ENCODE results near the gene MYO3B.
A peak's percentile ranks its signal among the peaks of the same experiment; 100 is the strongest.
"Not testable (repeated sequence)": the region's sequence is repeated elsewhere in the genome, so short reads cannot be mapped to it uniquely, and the experiment has no call there.

MYO3B gene

GRCh38 chr2:170208967-170209366 is 31.0 kb downstream of the MYO3B start:
- no peaks in the 10 kb centered on the region for H3K36me3 Mint-ChIP-seq
- H3K27me3 Mint-ChIP-seq = peaks cover 8% of the 10 kb centered on the region
- ATAC-seq (ENCODE audit: low read depth) = no peak
- H3K27ac Mint-ChIP-seq = no peak overlapping the region
- H3K4me3 Mint-ChIP-seq = no peak overlapping the region
- H3K4me1 Mint-ChIP-seq = peaks cover 4% of the 10 kb centered on the region
- no peak for DNase-seq (ENCODE audit: low spot score in 2 of 2)
- peaks cover 2% of the 10 kb centered on the region for H3K9me3 Mint-ChIP-seq

DNA sequence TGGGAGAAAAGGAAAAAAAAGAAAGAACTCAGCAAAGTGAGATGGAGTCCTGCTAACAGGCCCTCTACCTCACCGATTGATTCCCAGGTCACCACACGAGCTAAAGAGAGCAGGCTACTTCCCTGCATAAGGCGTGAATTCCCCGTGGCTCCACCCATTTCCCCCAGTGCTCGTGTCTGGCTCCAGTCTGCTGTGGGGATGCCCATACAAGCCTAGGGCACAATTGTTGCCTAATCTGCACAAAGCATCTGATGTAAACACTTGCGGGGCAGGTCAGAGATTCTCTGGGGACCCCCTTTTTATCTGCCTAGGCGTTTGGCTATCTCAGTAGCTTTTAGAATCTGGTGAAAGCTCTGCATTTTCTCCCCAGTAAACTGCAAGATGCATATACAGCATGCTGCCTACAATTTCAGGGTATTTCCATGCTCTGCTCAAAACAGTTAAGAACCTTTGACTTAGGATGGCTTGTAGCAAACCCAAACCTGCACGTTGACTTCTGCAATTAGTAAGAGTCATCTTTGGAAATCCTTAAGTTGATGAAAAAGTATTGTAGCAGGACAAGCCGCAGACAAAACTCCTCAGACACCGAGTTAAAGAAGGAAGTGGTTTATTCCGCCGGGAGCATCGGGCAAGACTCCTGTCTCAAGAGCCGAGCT is 34.8 kb downstream of the MYO3B start:
- Mint-ChIP-seq H3K27ac (no peak overlapping the region), H3K27me3 (no peaks in the 10 kb centered on the region), H3K4me3 (peak overlapping the region; percentile 32), H3K36me3 (no peaks in the 10 kb centered on the region), H3K9me3 (peaks cover 2% of the 10 kb centered on the region), H3K4me1 (peaks cover 4% of the 10 kb centered on the region)
- ATAC-seq (ENCODE audit: low read depth) (no peak), DNase-seq (ENCODE audit: low spot score in 2 of 2) (no peak)

GRCh38 chr2:170213281-170213625 is 35.3 kb downstream of the MYO3B start:
- not testable (repeated sequence) for H3K36me3 Mint-ChIP-seq; ATAC-seq (ENCODE audit: low read depth); H3K27ac Mint-ChIP-seq; H3K27me3 Mint-ChIP-seq; DNase-seq (ENCODE audit: low spot score in 2 of 2); H3K4me1 Mint-ChIP-seq; H3K9me3 Mint-ChIP-seq
- H3K4me3 Mint-ChIP-seq = peak overlapping the region; percentile 32

GRCh38 chr2:170213651-170214050 is 35.7 kb downstream of the MYO3B start:
- Mint-ChIP-seq H3K4me1 (peaks cover 4% of the 10 kb centered on the region), H3K4me3 (no peak overlapping the region), H3K9me3 (peaks cover 2% of the 10 kb centered on the region), H3K27ac (no peak overlapping the region), H3K36me3 (no peaks in the 10 kb centered on the region), H3K27me3 (peaks cover 3% of the 10 kb centered on the region)
- DNase-seq (ENCODE audit: low spot score in 2 of 2) (no peak), ATAC-seq (ENCODE audit: low read depth) (no peak)

GRCh38 chr2:170214309-170214948 is 36.5 kb downstream of the MYO3B start:
- DNase-seq (ENCODE audit: low spot score in 2 of 2) (no peak), ATAC-seq (ENCODE audit: low read depth) (no peak)
- H3K36me3 Mint-ChIP-seq = no peaks in the 10 kb centered on the region
- H3K27me3 Mint-ChIP-seq = peaks cover 3% of the 10 kb centered on the region
- peaks cover 2% of the 10 kb centered on the region for H3K9me3 Mint-ChIP-seq
- H3K4me1 Mint-ChIP-seq = peaks cover 4% of the 10 kb centered on the region
- H3K4me3 Mint-ChIP-seq = no peak overlapping the region
- H3K27ac Mint-ChIP-seq = no peak overlapping the region

DNA sequence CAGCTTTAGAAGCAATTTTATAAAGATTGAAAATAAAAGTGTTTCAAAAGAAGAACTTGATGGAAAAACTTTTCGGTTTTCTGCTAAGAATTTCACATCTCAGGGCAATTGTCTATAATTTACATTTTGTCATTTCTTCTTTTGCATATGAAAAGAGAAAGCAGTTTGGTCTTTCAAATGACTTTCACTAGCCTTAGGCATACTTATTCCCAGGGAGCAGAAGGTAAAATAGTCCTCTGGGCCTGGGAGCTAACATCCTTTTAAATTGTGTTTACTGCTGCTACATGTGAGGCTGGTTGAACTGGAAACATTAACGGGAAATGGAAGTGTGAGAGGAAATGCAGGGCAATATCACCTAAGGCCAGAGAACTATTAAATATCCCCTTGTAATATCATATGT is 37.1 kb downstream of the MYO3B start:
- no peaks in the 10 kb centered on the region for H3K36me3 Mint-ChIP-seq
- peaks cover 2% of the 10 kb centered on the region for H3K9me3 Mint-ChIP-seq
- H3K27me3 Mint-ChIP-seq = peaks cover 3% of the 10 kb centered on the region
- H3K27ac Mint-ChIP-seq = no peak overlapping the region
- ATAC-seq (ENCODE audit: low read depth) (no peak), DNase-seq (ENCODE audit: low spot score in 2 of 2) (no peak)
- no peak overlapping the region for H3K4me3 Mint-ChIP-seq
- H3K4me1 Mint-ChIP-seq = peaks cover 4% of the 10 kb centered on the region

GRCh38 chr2:170216428-170216827 is 38.5 kb downstream of the MYO3B start:
- Mint-ChIP-seq H3K4me1 (peaks cover 4% of the 10 kb centered on the region), H3K27me3 (peaks cover 3% of the 10 kb centered on the region), H3K27ac (no peak overlapping the region), H3K9me3 (no peaks in the 10 kb centered on the region), H3K36me3 (no peaks in the 10 kb centered on the region), H3K4me3 (no peak overlapping the region)
- no peak for DNase-seq (ENCODE audit: low spot score in 2 of 2)
- no peak for ATAC-seq (ENCODE audit: low read depth)

GRCh38 chr2:170216981-170217380 is 39.0 kb downstream of the MYO3B start:
- H3K27me3 Mint-ChIP-seq = peaks cover 3% of the 10 kb centered on the region
- H3K27ac Mint-ChIP-seq = no peak overlapping the region
- no peaks in the 10 kb centered on the region for H3K9me3 Mint-ChIP-seq
- no peak for ATAC-seq (ENCODE audit: low read depth)
- H3K4me3 Mint-ChIP-seq = no peak overlapping the region
- no peak for DNase-seq (ENCODE audit: low spot score in 2 of 2)
- H3K36me3 Mint-ChIP-seq = no peaks in the 10 kb centered on the region
- peaks cover 4% of the 10 kb centered on the region for H3K4me1 Mint-ChIP-seq

DNA sequence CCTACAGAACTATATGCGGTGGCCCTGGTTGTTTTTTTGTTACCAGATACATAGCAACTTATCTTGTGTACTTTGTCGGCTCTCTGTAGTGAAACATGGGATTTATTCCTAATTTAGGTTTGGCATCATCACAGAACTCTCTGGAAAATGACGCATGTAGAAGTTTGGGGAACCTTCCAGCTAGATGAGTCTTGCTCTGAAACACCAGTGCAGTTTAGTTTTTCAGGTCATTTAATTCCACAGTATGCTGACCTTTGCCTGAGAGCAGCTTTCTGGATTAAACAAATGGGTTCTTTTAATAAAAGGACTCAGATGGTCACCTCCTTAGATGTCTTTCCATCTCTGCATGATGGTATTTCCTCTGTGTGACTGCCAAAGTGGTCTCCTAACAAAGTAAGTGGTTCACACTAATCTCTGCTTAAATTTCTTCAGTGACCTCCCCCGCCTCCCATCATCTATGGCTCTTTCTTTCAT is 39.9 kb downstream of the MYO3B start:
- ATAC-seq (ENCODE audit: low read depth) = no peak
- H3K27ac Mint-ChIP-seq = no peak overlapping the region
- no peaks in the 10 kb centered on the region for H3K9me3 Mint-ChIP-seq

GRCh38 chr2:170218456-170218855 is 40.5 kb downstream of the MYO3B start:
- Mint-ChIP-seq H3K27me3 (peaks cover 3% of the 10 kb centered on the region), H3K27ac (no peak overlapping the region), H3K4me1 (no peaks in the 10 kb centered on the region), H3K36me3 (no peaks in the 10 kb centered on the region), H3K4me3 (no peak overlapping the region), H3K9me3 (no peaks in the 10 kb centered on the region)
- DNase-seq (ENCODE audit: low spot score in 2 of 2) = no peak
- no peak for ATAC-seq (ENCODE audit: low read depth)

More for the DNA sequence above, 39.9 kb downstream of the MYO3B start:
- H3K4me1 Mint-ChIP-seq = peaks cover 4% of the 10 kb centered on the region
- DNase-seq (ENCODE audit: low spot score in 2 of 2) = no peak
- no peaks in the 10 kb centered on the region for H3K36me3 Mint-ChIP-seq
- peaks cover 3% of the 10 kb centered on the region for H3K27me3 Mint-ChIP-seq
- no peak overlapping the region for H3K4me3 Mint-ChIP-seq

- Mint-ChIP-seq H3K4me1 (no peaks in the 10 kb centered on the region), H3K27me3 (peaks cover 3% of the 10 kb centered on the region), H3K27ac (no peak overlapping the region), H3K4me3 (no peak overlapping the region), H3K9me3 (no peaks in the 10 kb centered on the region), H3K36me3 (no peaks in the 10 kb centered on the region)
- DNase-seq (ENCODE audit: low spot score in 2 of 2) = no peak
- no peak for ATAC-seq (ENCODE audit: low read depth)
These were observed 41.0 kb downstream of the MYO3B start for GRCh38 chr2:170218931-170219330.

DNA sequence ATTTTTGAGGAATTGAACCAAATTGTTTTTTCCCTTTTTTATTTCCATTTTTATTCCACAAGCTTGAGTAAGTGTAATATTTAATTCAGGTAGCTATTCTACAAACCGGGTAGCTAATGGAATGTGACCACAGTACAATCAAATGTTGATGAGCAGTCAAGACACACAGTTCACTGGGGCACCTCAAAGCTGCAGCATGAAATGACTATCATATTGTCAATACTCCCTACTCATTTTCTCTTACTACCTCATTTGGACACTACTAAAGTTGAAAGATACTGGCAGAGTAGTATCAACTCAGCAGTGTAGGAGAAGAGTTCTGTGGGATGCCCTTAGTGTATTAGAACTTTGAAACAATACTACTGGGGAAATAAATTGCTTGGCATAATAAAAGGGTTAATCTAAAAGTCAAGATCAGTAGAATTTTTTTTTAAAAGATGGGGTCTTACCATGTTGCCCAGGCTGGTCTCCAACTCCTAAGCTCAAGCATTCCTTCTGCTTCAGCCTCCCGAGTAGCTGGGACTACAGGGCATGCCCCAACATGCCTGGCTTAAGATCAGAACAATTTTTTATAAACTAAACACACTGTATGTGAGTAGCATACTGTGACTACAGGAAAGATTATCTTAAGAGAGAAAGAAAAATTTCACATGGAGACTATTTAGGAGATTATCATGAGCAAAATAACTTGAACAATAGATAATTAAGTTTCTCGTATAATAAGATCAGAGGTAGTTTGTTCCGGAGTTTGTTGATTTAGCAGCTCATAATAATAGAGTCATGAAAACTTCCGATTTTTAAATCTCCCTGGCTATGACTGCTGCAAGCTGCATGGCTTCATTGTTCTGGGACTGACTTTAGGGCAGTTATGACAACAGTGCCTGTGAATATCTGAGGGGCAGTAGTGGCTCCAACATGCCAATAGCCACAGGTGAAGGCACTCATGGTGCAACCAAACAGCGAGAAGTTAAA is 43.7 kb downstream of the MYO3B start:
- H3K4me3 Mint-ChIP-seq = no peak overlapping the region
- H3K27me3 Mint-ChIP-seq = peaks cover 3% of the 10 kb centered on the region
- H3K27ac Mint-ChIP-seq = no peak overlapping the region
- DNase-seq (ENCODE audit: low spot score in 2 of 2) (no peak), ATAC-seq (ENCODE audit: low read depth) (no peak)
- H3K4me1 Mint-ChIP-seq = no peaks in the 10 kb centered on the region
- no peaks in the 10 kb centered on the region for H3K9me3 Mint-ChIP-seq
- no peaks in the 10 kb centered on the region for H3K36me3 Mint-ChIP-seq

DNA sequence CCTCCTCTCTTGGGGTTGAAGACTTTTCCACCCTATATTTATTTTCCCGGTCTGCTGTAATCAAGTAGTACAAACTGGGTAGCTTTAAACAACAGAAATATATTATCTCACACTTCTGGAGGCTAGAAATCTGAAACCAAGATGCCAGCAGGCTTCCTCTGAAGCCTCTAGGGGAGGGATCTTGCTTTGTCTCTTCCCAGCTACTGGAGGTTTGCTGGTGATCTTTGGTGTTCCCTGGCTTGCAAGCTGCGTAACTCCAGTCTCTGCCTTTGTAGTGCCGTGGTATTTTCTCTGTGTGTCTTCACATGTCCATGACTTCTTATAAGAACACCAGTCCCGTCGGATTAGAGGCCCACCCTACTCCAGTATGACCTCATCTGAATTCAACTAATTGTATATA is 44.4 kb downstream of the MYO3B start:
- no peak for ATAC-seq (ENCODE audit: low read depth)
- no peak overlapping the region for H3K4me3 Mint-ChIP-seq
- no peak overlapping the region for H3K27ac Mint-ChIP-seq
- H3K9me3 Mint-ChIP-seq = no peaks in the 10 kb centered on the region
- H3K4me1 Mint-ChIP-seq = no peaks in the 10 kb centered on the region
- DNase-seq (ENCODE audit: low spot score in 2 of 2) = no peak
- H3K27me3 Mint-ChIP-seq = peaks cover 3% of the 10 kb centered on the region
- no peaks in the 10 kb centered on the region for H3K36me3 Mint-ChIP-seq

DNA sequence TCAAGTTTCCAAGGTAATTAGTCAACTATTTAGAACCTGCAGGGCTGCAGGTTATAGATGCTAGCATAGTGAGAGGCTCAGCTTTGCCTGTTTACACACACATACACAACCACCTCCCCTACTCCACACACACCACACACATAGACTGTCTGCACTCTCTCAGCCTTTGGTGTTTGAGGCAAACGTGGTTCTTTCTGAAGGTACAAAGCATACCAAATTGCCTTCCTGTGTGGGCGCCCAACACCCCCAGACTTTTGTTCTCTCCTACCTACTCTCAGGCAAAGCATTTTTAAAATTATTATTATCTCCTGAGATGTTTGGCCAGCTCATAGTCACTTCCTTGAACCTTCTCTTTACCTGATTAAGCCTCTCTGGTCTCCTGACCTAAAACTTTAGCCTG is 44.9 kb downstream of the MYO3B start:
- ATAC-seq (ENCODE audit: low read depth) = no peak

More for the DNA sequence above, 44.9 kb downstream of the MYO3B start:
- no peak overlapping the region for H3K27ac Mint-ChIP-seq
- peaks cover 2% of the 10 kb centered on the region for H3K4me1 Mint-ChIP-seq
- no peak for DNase-seq (ENCODE audit: low spot score in 2 of 2)
- peaks cover 3% of the 10 kb centered on the region for H3K27me3 Mint-ChIP-seq
- no peaks in the 10 kb centered on the region for H3K9me3 Mint-ChIP-seq
- H3K36me3 Mint-ChIP-seq = no peaks in the 10 kb centered on the region
- H3K4me3 Mint-ChIP-seq = no peak overlapping the region

Data from memory B cell (primary cell).